NCI-H526 (cell line): ENCODE measurements around the gene AOAH.
"Not testable (repeated sequence)": the region's sequence is repeated elsewhere in the genome, so short reads cannot be mapped to it uniquely, and the experiment has no call there.

Experiments
- DNase-seq, 2 experiments: peaks; one replicate each; lab custom pipeline; 2025; lab: John Stamatoyannopoulos, UW

Gene AOAH

DNA sequence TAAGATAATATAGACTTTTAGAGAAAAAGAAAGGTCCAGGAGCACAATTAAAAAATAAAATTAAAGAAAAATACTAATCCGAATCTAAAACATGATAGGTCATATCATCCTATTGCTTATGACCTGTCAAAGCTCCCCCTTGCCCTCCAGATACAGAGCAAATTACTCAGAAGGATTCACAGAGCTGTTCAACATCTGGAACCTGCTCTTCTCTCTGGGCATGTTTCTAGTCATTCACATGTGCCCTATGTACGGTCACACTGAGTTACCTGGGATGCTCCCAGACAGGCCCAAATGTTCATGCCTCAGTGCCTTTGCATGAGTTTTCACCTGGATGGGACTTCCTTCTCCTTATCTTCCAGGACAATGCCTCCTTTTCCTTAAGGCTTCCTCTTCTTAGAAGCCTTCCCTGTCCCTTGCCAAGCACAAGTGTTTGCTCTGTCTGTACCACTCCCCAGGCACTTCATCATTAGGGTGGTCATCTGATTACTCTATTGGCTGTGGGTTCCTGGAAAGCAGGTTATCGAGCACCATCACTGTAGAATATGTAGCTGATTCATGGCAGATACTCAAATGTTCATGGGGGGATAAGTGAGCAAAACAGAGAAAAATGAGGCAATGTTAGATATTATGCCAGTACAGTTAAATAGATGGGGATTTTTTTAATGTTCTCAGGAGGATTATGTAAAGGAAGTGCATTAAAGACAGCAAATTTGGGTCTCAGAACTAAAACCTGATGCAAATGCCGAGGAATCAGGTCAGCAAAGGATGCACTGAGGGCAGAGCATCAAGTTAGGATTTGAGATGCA lies 12.0 kb upstream of the AOAH start:
- DNase-seq = no peak

DNA sequence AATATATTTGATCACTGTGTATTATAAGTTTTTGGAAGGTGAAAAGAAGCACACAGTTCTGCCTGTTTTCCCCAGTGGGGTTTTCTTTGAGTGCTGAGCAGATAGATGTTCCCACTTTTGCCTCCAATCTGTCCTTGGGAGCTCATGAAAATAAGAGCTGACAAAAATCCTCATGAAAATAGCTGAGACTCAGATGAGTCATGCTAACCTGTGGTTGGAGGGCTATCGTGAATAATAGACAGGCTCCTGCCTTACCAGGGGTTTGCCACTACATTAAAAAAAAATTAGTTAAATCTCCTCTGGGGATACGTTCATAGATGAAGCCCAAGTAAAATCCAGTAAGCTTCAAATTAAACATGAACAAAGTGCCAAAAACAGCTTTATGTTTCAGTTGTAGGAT lies 10.9 kb upstream of the AOAH start:
- DNase-seq = no peak

DNA sequence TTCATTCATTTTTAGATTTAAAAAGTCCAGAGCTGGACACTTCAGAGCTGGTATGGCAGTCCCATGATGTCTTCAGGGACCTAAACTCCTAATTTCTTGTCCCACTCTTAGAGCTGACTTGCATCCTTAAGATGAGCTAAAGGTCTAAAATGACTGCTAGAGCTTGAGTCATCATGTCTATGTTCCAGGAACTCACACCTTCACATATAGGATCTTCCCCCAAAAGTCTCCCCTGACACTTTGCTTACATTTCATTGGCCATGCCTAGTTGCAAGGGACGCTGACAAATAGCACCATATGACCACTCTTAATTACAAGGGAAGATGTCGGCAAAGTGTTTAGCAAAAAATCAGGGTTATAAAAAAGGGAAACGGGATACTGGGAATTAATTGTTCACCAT lies 10.4 kb upstream of the AOAH start:
- no peak for DNase-seq

DNA sequence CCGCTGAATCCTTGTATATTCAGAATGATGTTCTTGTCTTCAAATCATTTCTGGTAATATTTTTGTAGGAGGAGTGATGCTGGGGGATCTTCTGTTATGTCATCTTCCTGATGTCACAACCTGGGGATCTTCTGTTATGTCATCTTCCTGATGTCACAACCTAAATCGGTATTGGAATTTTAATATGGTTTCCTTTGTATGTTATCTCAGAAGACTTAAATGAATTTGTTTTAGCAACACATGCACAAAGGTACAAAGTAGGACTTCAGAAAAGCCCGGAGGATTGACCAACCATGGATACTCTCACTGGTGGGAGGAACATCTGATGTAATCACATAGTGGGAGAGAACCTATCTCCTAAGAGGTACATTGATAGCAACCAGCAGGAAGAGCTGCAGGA lies 9.1 kb upstream of the AOAH start:
- no peak for DNase-seq

DNA sequence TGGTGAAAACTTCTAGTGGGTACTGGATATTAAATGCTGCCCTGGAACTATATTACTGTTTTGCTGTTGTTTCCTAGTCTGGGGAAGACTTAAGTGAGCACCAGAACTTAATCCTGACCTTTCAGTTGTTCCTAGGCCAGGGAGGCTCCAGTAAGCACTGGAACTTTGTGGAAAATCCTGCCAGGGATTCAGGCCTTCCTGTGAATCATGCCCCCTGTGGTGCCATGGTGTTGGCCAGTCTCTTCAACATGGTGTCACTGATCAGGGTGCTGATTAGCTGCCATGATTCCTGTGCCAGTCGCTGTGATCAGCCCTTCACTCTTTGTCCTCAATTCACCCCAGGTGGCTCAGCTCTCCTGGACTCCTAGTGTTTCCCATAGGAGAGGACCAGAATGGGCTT lies 8.5 kb upstream of the AOAH start:
- DNase-seq = no peak

DNA sequence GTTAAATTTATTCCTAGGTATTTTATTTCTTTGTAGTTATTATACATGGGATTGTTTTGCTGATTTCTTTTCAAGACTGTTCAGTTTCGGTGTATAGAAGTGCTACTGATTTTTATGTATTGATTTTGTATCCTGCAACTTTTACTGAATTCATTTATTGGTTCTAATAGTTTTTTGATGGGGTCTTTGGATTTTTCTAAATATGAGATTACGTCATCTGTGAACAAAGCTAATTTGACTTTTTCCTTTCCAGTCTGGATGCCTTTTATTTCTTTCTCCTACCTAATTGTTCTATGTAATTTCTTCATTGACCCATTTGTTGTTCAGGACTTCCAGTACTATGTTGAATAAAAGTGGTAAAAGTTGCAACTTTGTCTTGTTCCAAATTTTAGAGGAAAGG lies 5.8 kb upstream of the AOAH start:
- no peak for DNase-seq

DNA sequence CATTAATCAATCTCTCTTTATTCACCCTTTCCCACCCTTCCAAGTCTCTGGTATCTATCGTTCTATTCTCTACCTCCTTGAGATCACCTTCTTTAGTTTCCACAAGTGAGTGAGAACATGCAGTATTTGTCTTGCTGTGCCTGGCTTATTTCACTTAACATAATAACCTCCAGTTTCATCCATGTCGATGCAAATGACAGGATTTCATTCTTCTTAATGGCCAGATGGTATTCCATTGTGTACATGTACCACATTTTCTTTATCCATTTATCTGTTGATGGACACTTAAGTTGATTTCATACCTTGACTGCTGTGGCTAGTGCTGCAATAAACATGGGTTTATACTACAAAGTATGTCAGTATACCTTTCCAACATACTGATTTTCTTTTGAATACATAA lies 3.8 kb upstream of the AOAH start:
- no peak for DNase-seq

DNA sequence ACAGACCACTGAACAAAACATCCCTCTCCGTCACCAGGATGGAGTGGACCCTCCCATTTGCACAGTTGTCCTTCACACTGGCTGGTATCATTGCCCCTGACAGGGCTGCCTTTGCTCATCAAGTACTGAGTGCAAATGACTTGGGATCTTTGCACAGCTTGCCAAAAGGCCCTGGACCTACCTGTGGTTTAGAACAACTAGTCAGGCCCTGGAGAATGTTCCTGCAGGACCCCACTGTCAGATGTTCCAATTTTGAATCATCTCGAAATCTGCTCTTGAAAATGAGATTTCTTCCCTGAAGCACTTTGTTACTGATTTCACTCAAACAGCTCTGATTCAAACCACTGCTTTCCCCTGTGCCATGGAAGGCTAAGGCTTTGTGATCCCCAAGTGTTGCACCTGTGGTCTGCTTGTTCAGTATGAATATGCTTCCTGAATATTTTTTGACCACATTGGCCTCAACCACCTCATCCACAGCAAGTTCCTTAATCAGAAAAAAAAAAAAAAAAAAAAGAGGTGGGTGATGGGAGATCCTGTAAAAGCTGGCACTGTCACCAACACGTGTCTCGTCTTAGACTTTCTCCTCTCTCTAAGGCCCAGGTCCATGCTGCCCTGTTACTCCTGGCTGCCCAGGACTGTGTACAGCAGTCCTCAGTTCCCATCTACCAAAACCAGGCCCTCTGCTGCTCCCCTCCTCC lies 2.7 kb upstream of the AOAH start:
- DNase-seq = no peak

DNA sequence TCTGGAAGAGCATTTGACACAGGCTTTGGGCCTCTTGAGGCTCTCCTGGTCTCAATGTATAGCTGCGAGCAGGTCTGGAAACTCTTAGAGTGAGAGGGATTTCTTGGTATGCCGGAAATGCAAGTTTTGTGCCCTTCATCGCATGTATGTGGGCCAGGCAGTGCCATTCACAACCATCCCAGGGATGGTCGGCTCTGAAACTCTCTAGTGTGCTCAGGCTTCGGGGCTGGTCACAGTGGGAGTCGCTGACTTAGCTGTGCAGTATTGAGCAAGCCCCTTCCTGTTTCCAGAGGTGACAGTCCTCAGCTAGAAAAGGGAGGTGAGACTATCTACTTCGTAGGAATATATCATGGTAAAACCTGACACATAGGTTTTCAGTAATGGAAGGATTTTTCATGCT lies 2.0 kb upstream of the AOAH start:
- no peak for DNase-seq

DNA sequence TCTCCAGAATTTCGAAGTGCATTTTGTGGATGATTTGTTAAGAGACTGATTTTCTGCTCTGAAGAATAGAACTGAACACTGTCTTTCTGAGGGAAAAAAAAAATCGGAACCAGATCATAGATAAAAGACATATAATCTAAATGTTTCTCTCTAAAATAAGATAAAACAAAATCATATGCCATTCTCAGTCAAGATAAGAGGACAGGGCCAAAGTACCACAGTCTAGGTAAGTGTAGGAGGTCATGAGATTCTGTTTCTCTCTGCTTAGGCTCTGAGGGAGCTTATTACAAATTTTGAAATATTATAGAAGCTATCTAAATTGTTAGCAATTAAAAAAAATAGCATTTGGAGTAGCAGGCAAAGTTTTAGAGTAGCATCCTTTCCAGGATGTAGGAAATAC lies 702 bp upstream of the AOAH start:
- no peak for DNase-seq

DNA sequence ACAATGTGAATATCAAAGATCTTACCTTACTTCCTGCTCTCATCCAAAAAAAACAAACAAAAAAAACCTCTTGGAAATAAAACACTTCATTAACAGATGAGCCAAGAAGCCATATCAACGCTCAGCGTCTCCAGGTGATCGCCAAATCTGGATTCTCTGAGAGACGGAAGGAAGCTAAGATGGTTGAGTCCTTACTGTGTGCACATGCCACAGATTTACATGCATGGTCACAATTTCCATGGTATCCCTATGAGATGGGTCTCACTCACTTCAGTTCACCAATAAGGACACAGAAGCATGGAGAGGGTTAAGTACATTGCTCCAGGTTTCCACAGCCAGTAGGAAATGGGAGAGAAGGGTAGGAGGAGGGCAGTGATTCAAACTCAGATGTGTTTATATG lies 1.0 kb downstream of the AOAH start:
- no peak for DNase-seq

DNA sequence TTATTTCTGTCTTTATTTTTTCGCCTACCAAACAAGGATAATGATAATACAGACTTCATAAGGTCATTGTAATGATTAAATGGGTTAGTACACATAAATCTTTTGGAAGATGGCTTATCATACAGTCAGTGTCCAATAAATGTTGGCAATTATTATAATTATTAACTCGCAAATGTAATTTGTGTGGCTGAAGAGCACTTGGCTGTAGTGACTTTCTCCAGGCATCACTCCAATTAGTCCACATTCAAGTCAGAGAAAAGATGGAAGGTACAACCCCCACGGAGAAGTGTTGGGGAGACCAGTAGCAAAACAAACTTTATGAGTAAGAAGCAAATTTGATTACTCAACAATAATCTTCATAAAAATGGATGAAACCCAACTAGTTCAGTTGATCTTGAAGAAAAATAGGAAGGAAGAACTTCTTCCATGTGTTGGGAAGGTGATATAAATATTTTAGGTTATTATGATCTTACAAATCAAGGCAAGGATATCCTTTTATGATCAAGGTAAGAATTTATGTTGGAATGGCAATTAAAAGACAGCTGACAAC lies 5.1 kb downstream of the AOAH start:
- no peak for DNase-seq

DNA sequence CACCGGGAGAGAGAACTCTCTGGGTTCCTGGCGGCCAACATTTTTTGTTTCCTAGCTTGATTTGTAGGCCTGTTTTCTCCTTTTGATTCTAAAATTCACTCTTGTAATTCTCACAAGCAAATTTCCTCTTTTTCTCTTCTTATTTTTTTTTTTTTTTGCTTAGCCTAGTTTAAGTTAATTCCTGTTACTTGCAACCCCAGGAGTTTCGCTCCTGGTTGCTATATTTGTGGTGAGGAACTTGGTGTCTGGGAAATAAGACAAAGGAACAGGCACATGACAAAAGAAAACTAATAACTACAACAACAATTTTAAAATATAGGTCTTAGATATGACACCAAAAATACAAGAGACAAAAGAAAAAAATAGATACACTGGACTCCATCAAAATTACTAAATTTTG lies 6.7 kb downstream of the AOAH start:
- DNase-seq = no peak

DNA sequence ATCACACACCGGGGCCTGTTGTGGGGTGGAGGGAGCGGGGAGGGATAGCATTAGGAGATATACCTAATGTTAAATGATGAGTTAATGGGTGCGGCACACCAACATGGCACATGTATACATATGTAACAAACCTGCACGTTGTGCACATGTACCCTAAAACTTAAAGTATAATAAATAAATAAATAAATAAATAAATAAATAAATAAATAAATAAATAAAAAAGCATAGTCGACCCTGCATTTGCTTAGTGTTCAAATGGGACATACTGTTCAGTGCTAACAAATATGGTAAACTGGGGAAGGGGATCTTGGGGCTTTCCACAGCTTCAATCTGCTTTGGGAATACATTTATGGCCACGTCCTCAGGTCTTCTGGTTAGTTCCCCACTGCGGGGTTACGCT lies 7.5 kb downstream of the AOAH start:
- DNase-seq = not testable (repeated sequence)

DNA sequence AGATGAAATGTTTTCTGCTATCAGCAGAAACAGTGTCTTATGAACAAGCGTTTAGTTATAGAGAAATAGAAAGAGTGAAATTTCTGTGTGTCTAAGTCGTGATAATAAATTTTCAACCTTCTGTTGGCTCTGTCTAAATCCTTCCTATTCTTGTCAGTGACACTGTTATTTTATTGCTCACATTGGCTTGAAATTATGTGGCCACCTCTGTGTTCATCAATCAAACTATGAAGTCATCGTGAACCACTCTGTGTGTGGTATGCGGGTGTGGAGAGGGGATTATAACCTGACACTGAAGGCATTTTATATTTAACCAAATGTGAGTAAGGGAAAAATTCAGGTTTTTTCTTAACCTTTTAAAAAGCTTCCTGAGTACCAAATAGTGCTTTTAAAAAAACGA lies 12.3 kb downstream of the AOAH start:
- no peak for DNase-seq

DNA sequence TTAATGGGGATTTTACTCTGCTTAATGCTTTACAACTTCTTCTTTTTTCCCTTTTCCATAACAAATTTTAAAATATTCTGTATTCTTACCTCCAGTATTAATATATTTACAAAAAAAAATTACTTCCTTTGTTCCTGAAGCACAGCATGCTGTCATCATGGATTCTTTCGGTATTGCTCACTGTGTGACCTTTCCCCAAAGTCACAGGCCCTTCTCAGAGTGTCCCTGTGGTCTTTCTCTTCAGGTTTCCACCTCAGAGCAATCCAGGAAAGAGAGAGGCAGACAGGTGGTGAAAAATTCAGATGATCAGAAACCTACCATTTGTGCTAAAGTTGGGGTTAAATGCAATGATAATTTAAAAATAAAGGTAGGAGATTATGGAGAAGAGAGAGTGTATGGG lies 13.0 kb downstream of the AOAH start:
- DNase-seq = no peak

DNA sequence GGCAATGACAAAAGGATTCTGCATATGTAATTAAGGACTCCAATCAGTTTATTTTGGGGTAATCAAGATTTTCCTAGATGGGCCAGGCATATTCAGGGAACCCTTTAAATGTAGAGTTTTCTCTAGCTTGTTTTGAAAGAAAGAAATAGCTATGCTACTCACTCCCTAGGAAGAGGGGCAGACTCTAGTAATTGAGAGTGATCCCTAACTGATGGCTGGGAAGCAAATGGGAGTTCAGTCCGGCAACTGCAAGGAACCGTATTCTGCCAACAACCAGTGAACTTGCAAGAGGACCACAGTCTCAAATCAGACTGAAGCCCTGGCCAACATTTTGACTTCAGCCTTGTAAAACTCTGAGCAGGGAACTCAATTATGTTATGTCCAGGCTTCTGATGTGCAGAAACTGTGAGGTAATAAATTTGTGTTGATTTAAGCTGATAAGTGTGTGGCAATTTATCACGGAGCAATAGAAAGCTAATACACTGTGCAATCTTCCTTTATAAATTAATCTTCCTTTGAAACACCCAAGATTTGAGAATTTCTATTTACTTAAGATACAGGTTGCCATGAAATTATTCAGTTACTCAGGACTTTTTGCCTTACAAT lies 14.0 kb downstream of the AOAH start:
- no peak for DNase-seq

DNA sequence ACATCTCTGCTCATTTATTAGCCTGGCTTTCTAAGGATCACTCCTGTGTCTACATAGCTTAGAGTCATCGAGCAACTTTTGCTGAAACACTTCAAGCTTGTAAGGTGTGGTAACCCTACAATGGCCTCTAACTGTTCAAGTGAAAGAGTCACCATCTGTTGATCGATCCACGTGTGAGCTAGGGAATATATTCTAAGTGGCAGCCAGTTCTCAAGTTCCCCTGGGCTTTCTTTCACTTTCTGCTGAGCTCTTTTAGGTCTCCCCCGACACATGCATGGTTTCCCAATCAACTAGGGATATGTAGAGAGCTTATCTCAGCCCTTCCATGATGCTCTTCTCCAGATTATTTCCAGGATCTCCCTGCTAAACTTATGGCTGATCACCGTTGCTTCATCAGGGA lies 15.5 kb downstream of the AOAH start:
- DNase-seq = no peak

DNA sequence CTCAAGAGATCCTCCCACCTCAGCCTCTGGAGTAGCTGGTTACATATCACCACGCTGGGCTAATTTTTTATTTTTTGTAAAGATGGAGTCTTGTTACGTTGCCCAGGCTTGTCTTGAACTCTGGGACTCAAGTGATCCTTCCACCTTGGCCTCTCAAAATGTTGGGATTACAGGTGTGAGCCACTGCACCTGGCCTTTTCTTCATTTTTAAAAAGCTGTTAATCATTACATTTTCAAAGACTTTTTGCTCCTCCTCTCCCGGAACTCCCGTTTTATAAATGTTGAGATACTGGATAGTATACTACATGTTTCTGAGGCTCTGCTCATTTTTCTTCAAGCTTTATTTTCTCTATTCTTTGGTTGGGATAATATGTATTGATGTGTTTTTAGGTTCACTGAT lies 16.4 kb downstream of the AOAH start:
- no peak for DNase-seq

DNA sequence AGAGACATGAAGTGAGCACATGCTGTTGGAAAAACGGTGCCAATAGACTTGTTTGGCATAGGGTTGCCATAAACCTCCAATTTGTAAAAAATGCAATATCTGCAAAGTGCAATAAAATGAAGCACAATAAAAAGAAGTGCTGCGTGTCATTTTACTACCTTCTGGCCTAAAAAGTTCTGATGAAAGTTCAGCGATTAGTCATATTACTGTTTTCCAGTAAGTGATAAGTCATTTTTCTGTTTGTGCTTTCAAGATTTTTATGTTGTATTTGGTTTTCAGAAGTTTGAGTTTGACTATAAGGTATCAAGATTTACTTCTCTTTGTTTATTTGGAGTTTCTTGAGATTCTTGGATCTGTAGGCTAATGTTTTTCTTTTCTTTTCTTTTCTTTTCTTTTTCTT lies 16.8 kb downstream of the AOAH start:
- DNase-seq = no peak

DNA sequence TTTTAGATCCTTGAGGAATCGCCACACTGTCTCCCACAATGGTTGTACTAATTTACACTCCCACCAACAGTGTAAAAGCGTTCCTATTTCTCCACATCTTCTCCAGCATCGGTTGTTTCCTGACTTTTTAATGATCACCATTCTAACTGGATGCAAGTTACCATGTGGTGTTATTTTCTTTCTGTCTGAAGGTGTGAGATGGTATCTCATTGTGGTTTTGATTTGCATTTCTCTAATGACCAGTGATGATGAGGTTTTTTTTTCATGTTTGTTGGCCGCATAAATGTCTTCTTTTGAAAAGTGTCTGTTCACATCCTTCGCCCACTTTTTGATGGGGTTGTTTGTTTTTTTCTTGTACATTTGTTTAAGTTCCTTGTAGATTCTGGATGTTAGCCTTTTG lies 20.4 kb downstream of the AOAH start:
- DNase-seq = not testable (repeated sequence)

DNA sequence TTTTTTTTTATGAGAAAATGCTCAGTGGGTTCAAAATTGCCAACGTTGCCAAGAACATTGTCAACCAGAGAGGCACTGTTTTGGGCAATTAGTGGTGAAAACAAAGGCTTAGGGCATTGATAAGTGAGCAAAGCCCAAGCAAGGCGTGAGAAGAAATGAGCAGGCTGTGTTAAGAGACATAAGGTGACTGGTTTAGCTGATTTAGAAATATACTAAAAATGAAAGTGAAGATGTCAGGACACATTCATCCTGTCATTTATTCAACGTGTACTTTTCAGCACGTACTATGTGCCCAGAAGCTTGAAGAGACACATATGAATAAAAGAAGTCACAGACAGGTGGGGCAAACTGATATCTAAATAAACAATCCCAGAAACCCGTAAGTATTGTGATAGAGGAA lies 31.8 kb downstream of the AOAH start:
- no peak for DNase-seq

DNA sequence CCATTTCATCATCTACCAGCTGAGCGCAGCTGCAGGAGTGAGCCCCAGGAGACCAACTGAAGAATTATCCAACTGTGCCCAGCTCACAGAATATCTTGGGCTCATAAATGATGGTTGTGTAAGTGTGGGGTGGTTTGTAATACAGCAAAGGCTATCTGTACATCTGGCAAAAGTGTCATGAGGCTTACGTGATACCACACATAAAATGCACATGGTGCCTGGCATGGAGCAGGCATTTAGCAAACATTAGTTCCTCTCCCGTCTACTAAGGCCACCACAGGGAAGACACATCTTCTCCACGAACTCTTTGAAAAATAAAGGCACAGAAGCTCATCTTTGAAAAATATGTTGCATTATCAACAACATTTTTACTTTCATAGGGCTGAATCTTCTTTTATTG lies 32.3 kb downstream of the AOAH start:
- no peak for DNase-seq
